NCI-H69 (cell line): ENCODE results near the gene LRRC34.

Experiments used
- DNase-seq: peaks from one replicate; lab custom pipeline; 2025; lab: John Stamatoyannopoulos, UW

The LRRC34 gene

GRCh38 chr3:169813757-169814517, 1.2 kb upstream of the LRRC34 start:
- peak; percentile 95 for DNase-seq

DNA sequence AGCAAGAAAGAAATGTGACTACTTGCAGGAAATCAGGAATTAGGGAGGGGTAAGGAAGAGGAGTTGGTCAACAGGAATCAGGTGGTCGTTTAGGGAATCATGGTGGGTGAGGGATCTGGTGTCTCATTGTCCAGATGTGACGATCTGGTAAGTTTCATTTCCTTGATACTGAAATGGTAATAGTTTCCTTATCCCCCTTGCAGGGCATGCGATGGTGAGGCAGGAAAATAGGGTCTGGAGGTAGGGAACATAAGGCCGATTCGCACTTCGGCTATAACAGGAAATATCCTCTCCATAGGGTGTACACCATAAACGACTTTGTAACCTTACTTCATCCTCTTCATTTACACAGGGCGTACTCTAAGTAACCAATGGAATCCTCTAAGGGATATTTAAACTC, 574 bp upstream of the LRRC34 start:
- no peak for DNase-seq

GRCh38 chr3:169811631-169812331, 923 bp downstream of the LRRC34 start:
- DNase-seq: peak; percentile 88

DNA sequence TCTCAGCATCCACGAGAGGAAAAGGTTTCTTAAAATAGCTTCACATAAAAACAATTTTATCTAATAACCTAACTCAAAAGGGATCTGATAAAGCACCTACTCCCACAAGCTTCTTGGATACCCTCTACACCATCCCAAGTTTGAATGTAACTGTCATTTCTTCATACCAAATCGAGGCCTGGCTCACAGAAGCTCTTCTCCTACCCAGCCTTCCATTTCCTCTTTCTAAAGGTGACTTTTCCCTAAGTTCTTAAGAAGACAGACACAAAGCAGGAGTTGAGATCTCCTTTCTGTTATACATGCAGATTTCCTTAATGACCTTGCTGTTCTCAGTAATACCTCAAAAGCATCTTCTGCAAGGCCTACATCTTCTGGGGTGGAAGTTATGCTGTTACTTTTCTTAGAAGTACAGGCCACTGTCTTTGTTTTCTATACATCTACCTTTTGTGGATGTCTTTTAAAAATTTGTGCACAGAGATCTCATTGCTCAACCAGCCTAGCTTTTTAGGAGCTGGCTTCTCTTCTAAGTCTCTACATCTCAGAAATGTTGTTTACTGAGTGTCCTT, 3.4 kb downstream of the LRRC34 start:
- DNase-seq: no peak

GRCh38 chr3:169804681-169805080, 8.0 kb downstream of the LRRC34 start:
- no peak for DNase-seq

GRCh38 chr3:169792359-169792758, 20.3 kb downstream of the LRRC34 start:
- no peak for DNase-seq

- no peak for DNase-seq
These were observed 21.8 kb downstream of the LRRC34 start for GRCh38 chr3:169790687-169791429.

DNA sequence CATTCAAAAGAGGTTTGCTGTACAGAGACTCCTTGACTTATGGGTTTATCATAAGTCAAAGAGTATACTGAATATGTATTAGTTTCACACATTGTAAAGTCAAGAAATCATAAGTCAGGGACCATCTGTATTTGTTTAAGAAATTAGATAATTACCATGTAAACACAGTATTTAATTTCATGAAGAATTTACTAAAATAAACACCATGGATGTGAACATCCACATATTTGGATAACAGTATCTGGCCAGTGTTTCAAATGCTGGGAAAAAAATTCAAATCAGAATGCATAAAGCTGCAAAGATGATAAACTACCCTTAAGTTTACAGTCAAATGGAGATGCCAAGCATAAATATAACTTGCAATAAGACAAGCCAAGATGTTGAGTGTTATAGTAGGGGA, 22.5 kb downstream of the LRRC34 start:
- DNase-seq: peak; percentile 30

DNA sequence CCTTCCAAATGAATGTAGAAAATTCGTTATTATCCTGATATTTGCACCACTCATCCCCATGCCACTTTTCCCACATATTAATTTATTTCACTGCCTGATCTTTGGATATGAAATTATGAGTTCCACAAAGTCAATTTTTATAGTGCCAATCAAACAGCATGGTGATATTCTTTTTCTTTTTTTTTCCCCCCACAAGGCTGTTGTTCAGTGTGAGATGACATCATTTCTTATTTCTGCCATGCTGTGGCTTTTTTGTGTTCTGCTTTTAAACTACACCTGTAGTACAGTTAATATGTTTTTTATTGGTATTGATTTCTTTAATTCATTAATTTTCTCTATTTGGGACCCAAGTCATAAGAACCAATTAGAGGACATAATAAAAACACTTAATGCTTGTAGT, 24.9 kb downstream of the LRRC34 start:
- no peak for DNase-seq

DNA sequence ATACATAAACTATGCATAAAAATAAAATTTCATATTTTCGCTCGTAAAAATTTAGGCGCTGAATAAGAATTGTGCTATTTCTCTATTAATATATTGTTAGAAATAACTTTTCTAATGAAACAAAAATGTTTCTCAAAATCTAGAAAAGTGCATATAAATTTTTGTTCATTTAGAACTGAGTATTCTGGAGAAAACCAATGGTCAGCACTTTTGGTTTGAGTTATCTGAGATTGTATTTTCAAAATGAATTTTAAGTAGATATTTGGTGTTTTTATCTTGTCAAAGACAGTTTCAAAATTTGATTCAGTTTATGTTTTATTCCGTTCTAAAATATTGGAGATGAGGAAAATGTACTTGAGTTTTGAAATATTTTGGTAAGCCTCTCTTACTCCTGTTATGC, 25.6 kb downstream of the LRRC34 start:
- no peak for DNase-seq

DNA sequence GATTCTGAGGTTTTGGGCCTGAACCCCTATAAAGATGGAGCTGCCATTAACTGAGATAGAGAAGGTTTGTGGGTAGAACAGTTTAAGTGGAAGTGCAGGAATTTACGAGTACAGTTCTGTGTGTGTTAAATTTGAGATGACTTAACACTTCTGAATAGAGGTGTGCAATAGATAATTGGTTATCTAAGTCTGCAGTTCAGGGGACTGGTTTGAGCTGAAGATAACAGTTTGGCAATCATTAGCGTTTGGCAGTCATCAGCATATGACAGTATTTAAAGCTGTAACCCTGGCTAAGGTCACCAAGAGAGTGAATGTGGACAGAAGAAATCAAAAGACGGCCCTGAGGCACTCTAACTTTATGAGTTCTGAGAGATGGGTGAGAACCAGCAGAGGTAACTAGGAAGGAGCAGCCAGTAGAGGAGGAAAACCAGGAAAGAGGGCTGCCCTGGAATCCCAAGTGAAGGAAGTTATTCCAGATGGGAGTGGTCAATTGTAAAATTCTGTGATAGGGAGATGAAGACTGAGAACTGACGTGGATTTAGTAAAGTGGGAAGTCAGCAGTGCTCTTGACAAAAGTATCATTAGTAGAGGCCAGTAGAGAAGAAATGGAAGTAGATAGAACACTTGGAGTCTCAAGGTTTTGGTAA, 31.4 kb downstream of the LRRC34 start:
- no peak for DNase-seq

DNA sequence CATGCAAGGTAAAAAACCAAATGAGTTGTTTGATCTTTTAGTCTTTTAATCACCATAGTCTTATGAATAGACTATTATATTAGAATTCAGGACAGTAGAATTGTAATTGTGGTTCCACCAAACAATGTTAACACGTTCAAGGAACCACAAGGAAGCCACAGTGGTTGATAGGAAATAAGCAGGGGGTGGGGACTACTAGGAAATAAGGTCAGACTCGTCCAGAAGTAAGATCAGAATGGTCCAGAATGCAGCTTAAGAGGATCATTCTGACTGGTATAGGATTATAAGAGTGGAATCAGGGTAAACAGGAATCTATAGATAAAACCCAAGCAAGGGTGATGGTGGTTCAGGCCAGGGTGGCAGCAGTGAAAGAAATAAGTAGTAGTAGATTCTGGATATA, 32.0 kb downstream of the LRRC34 start:
- no peak for DNase-seq

- DNase-seq: no peak
These were observed 34.9 kb downstream of the LRRC34 start for GRCh38 chr3:169777822-169778221.

GRCh38 chr3:169774186-169774585, 38.5 kb downstream of the LRRC34 start:
- DNase-seq: no peak

- DNase-seq: peak; percentile 97
These were observed 39.5 kb downstream of the LRRC34 start, which contains the start of gene MYNN for GRCh38 chr3:169772897-169773816. MYNN (plus strand) TSS chr3:169773396; CDS start chr3:169774296, 900 bp downstream.

- DNase-seq: peak; percentile 95
These were observed 40.3 kb downstream of the LRRC34 start for GRCh38 chr3:169772305-169772896.

- peak; percentile 95 for DNase-seq
These were observed 41.0 kb downstream of the LRRC34 start for GRCh38 chr3:169771497-169772304.

- DNase-seq: peak; percentile 93
These were observed 43.2 kb downstream of the LRRC34 start, which contains the start of gene ACTRT3 for GRCh38 chr3:169769287-169770181. ACTRT3 (minus strand) TSS chr3:169769561; CDS start chr3:169769520, 41 bp downstream.
